HG03045 (cell line): ENCODE data around the gene PGLYRP4.

Experiments used
- ATAC-seq: cut with Tn5 transposase; IDR thresholded peaks from one replicate; pipeline ENCODE4 v1.9.1; 2021; ENCODE audit warnings: mild to moderate bottlenecking, moderate library complexity; ENCODE audit not compliant: unreplicated experiment

The PGLYRP4 gene

DNA sequence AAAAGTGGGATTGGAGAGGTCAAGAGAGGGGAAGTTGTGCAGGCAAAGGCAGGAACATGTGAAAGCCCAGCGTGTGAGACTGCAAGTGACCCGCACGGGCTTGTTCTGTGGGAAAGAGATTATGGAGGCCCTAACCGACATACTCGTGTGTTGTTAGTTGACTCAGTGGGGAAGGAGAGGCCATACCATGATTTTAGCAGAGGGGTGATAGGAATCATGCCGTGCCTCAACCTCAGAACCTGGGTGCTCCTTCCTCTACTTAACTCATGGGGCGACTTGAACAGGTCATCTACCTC is 55.2 kb downstream of the PGLYRP4 start:
- ATAC-seq, result no peak

GRCh38 chr1:153292740-153293479 is 55.7 kb downstream of the PGLYRP4 start:
- ATAC-seq, result no peak

DNA sequence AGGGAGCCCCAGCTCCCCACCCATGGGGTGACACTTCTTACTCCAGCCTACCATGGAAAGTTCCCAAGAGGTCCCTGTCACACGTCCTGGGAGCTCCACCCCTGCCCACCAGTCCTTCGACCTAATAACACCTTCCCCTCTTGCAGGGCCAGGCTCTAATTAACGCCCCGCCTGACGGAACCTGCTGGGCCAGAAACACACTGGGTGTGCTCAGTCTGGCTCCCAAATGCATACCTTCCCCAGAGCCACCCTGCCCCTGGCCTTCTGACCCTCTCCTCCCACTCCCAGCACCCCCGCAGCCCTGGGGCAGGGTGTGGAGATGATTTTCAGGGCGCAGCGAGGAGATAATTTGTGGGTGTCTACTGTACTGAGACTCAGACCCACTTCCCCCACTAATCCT is 56.5 kb downstream of the PGLYRP4 start:
- no peak for ATAC-seq

DNA sequence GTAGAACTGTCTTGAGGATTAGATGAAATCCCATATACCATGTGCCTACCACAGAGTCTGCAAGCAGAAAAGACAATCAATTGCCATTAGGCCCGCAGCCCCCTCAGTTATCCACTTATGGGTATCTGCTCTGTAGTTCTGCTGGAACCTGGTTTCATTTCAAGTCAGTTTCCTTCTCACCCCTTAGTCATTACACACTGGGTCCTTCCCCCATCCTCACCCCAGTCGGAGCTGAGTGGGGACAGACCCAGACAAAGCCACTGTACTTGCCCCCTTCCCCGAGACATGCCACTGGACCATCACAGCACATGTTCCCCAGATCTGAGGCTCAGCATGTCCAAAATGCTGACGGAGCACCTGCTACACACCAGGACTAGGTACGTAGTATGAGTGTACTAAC is 57.1 kb downstream of the PGLYRP4 start:
- ATAC-seq, result no peak

DNA sequence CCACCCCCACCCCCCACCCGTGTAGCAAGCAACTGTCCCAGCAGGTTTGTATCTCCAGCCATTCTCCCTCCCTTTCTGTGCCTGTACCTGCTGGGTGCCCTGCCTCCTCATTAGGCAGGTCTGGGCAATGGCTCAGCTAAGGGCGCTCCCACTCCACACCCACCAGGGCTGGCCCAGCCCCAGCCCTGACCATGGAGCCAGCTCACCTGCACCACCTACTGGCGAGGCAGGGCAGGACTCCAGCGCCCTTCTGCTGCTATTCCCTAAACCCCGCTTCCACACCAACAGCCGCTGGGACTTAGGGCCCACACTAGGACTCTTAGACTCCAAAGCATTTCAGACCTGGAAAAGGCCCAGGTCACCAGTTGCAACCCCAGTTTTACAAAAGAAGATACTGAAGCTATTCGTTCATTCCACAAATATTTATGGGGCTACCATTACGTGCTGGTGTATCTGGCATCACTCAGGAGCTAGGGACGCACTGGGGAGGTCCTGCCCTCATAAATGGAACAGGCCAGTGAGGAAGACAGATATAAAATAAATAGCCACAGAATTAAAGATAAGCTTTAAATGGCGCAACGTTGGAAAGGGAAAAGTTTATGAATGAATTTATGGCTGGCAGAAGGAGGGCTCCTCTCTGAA is 59.9 kb downstream of the PGLYRP4 start:
- no peak for ATAC-seq
